Measurements from ENCODE around the gene GDPGP1. TPM values are rescaled to one million over a fixed set of nuclear protein-coding genes. Genes with fewer than 3 reads are reported as not detected.
"Not testable (repeated sequence)": the region's sequence is repeated elsewhere in the genome, so short reads cannot be mapped to it uniquely, and the experiment has no call there.

Gene GDPGP1
- total RNA-seq, result 13.8 TPM
- long read RNA-seq, partial matches to known transcripts, result 1 of 2 reads
- long read RNA-seq, other reads (novel, unspliced or antisense), result 0 of 2 reads

- DNase-seq, result no peak
- intact Hi-C loops (cut with micrococcal nuclease), result no loop called here
- no peak for ATAC-seq
Measured at GRCh38 chr15:90234096-90234988, at the start of gene GDPGP1. Gene GDPGP1 (plus strand): TSS chr15:90234209. CDS start chr15:90240909, 6,700 bp downstream.

GRCh38 chr15:90184786-90185704 lies 49.0 kb upstream of the GDPGP1 start:
- DNase-seq (peak; percentile 83), ATAC-seq (peak; percentile 87)

GRCh38 chr15:90187257-90187868 lies 46.6 kb upstream of the GDPGP1 start:
- DNase-seq, result no peak

More at GRCh38 chr15:90184786-90185704, 49.0 kb upstream of the GDPGP1 start:
- intact Hi-C loops (cut with micrococcal nuclease), result no loop called here

GRCh38 chr15:90188065-90188464 lies 45.9 kb upstream of the GDPGP1 start:
- DNase-seq, result not testable (repeated sequence)

More at GRCh38 chr15:90187257-90187868, 46.6 kb upstream of the GDPGP1 start:
- intact Hi-C loops (cut with micrococcal nuclease), result no loop called here
- no peak for ATAC-seq

GRCh38 chr15:90188914-90189748 lies 44.9 kb upstream of the GDPGP1 start:
- no peak for ATAC-seq

More at GRCh38 chr15:90188065-90188464, 45.9 kb upstream of the GDPGP1 start:
- ATAC-seq; intact Hi-C loops (cut with micrococcal nuclease): not testable (repeated sequence)

GRCh38 chr15:90189781-90190467 lies 44.1 kb upstream of the GDPGP1 start:
- intact Hi-C loops (cut with micrococcal nuclease), result no loop called here
- DNase-seq (no peak), ATAC-seq (no peak)

More at GRCh38 chr15:90188914-90189748, 44.9 kb upstream of the GDPGP1 start:
- no peak for DNase-seq
- intact Hi-C loops (cut with micrococcal nuclease), result no loop called here

GRCh38 chr15:90190606-90191343 lies 43.2 kb upstream of the GDPGP1 start:
- ATAC-seq (no peak), DNase-seq (no peak)
- intact Hi-C loops (cut with micrococcal nuclease), result no loop called here

GRCh38 chr15:90191344-90191687 lies 42.7 kb upstream of the GDPGP1 start:
- ATAC-seq, result no peak
- no peak for DNase-seq
- intact Hi-C loops (cut with micrococcal nuclease), result no loop called here

GRCh38 chr15:90191794-90192509 lies 42.1 kb upstream of the GDPGP1 start:
- ATAC-seq (peak; percentile 86), DNase-seq (peak; percentile 87)
- intact Hi-C loops (cut with micrococcal nuclease), result no loop called here

- no peak for DNase-seq
- intact Hi-C loops (cut with micrococcal nuclease), result no loop called here
- peak; percentile 47 for ATAC-seq
Measured at GRCh38 chr15:90192961-90193786, 40.8 kb upstream of the GDPGP1 start.

GRCh38 chr15:90194655-90195054 lies 39.4 kb upstream of the GDPGP1 start:
- ATAC-seq, result no peak
- intact Hi-C loops (cut with micrococcal nuclease), result no loop called here
- no peak for DNase-seq

- intact Hi-C loops (cut with micrococcal nuclease), result no loop called here
- ATAC-seq, result peak; percentile 6
- DNase-seq, result no peak
Measured at GRCh38 chr15:90200534-90201129, 33.4 kb upstream of the GDPGP1 start.

GRCh38 chr15:90201130-90201943 lies 32.7 kb upstream of the GDPGP1 start, which contains the start of gene SEMA4B:
Gene SEMA4B (plus strand): TSS chr15:90201330. CDS start chr15:90201579, 249 bp downstream.
- DNase-seq (peak; percentile 87), ATAC-seq (peak; percentile 90)
- intact Hi-C loops (cut with micrococcal nuclease), result no loop called here

GRCh38 chr15:90201944-90202375 lies 32.0 kb upstream of the GDPGP1 start:
- DNase-seq, result no peak
- no peak for ATAC-seq
- intact Hi-C loops (cut with micrococcal nuclease), result no loop called here
